C4-2B (cell line): ENCODE results near the gene FABP2.
"Not testable (repeated sequence)": the region's sequence is repeated elsewhere in the genome, so short reads cannot be mapped to it uniquely, and the experiment has no call there.

Source experiments
- ZFX ChIP-seq: fragments of 450-650 bp; IDR thresholded peaks from 2 replicates; pipeline ENCODE4 v1.6.1; 2017
- TF ChIP-seq, protein P1 (sequence below): fragments of 450-650 bp; conservative IDR thresholded peaks from 2 replicates; pipeline ENCODE4 v1.5.1; 2017; ENCODE audit warnings: mild to moderate bottlenecking

DNA sequence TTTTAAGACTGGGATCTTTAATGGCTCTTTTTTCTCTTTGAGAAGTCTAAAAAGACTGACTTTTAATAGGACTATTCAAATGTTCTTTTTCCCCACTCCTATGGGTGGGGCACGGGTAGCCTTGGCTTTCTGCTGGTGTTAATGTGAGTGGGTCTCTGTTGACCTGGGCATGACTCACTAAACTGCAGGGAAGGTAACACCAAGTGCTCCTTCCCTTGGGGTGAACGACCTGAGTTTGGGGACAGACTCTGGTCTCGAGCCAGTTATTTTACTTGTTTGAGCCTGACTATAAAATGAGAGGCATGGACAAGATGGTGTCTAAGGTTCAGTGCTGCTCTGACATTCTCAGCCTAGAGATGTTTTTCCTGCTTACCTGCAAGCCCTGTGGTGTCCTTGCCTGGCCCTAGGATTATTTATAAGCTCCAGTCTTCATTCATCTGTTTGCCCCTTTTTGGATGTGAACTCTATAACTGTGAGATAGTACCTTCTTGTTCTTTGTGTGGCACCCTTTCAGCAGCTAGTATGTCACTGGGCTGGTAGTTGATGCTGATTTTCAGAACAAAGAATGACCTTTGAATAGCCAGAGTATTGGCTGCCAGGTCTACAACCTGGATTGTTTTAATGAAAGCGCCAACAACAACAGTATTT, 14.5 kb upstream of the FABP2 start:
- TF ChIP-seq, protein P1, sequence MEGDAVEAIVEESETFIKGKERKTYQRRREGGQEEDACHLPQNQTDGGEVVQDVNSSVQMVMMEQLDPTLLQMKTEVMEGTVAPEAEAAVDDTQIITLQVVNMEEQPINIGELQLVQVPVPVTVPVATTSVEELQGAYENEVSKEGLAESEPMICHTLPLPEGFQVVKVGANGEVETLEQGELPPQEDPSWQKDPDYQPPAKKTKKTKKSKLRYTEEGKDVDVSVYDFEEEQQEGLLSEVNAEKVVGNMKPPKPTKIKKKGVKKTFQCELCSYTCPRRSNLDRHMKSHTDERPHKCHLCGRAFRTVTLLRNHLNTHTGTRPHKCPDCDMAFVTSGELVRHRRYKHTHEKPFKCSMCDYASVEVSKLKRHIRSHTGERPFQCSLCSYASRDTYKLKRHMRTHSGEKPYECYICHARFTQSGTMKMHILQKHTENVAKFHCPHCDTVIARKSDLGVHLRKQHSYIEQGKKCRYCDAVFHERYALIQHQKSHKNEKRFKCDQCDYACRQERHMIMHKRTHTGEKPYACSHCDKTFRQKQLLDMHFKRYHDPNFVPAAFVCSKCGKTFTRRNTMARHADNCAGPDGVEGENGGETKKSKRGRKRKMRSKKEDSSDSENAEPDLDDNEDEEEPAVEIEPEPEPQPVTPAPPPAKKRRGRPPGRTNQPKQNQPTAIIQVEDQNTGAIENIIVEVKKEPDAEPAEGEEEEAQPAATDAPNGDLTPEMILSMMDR = not testable (repeated sequence)
- not testable (repeated sequence) for TF ChIP-seq ZFX
